ENCODE data around the gene SDE2.

SDE2 gene

GRCh38 chr1:225963735-225964530 lies 35.2 kb downstream of the SDE2 start:
- H3K4me1 Mint-ChIP-seq: peaks cover 5% of the 10 kb centered on the region
- no peaks in the 10 kb centered on the region for H3K36me3 Mint-ChIP-seq (ENCODE audit: insufficient read depth)
- ATAC-seq (replicated peaks; ENCODE audit: extremely low read depth, poor library complexity, severe bottlenecking): no peak
- H3K27me3 Mint-ChIP-seq: no peaks in the 10 kb centered on the region
- no peak for DNase-seq (ENCODE audit: low spot score in 2 of 2)
- H3K27ac Mint-ChIP-seq (ENCODE audit: low read depth): no peak overlapping the region
- H3K9me3 Mint-ChIP-seq: no peaks in the 10 kb centered on the region
- H3K4me3 Mint-ChIP-seq: no peak overlapping the region

- DNase-seq (ENCODE audit: low spot score in 2 of 2) (peak; percentile 22 to 55), ATAC-seq (replicated peaks; ENCODE audit: extremely low read depth, poor library complexity, severe bottlenecking) (no peak)
- Mint-ChIP-seq H3K36me3 (ENCODE audit: insufficient read depth) (no peaks in the 10 kb centered on the region), H3K9me3 (no peaks in the 10 kb centered on the region), H3K4me3 (no peak overlapping the region), H3K27me3 (no peaks in the 10 kb centered on the region), H3K4me1 (peaks cover 5% of the 10 kb centered on the region), H3K27ac (ENCODE audit: low read depth) (no peak overlapping the region)
Observed at GRCh38 chr1:225962440-225962975, 36.6 kb downstream of the SDE2 start.

DNA sequence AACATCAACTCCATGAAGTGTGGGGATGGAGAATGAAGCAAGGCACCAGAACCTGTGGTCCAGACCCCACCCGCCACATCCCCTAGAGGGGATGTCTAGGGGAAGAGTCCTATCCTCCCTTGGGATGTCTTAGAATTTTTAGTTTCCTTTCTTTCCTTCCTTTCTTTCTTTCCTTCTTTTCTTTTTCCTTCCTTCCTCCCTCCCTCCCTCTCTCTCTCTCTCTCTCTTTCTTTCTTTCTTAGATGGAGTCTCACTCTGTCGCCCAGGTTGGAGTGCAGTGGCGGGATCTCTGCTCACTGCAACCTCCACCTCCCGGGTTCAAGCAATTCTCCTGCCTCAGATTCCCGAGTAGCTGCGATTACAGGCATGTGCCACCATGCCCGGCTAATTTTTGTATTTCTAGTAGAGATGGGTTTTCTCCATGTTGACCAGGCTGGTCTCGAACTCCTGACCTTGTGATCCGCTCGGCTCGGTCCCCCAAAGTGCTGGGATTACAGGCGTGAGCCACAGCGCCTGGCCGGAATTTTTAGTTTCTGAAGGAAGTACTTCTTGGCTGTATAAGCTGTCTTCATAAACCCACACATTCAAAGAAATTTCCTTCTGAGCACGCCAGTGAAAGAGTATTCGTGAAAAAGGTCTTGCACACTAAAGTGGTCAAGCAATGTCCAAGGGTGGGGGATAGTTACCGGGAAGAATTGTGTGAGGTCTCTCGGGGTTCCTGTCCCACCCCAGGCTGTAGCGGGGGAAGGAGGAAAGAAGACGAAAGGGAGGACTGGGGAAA lies 37.3 kb downstream of the SDE2 start:
- Mint-ChIP-seq H3K27me3 (no peaks in the 10 kb centered on the region), H3K4me3 (no peak overlapping the region), H3K4me1 (peaks cover 5% of the 10 kb centered on the region), H3K9me3 (no peaks in the 10 kb centered on the region), H3K36me3 (ENCODE audit: insufficient read depth) (no peaks in the 10 kb centered on the region), H3K27ac (ENCODE audit: low read depth) (no peak overlapping the region)
- ATAC-seq (replicated peaks; ENCODE audit: extremely low read depth, poor library complexity, severe bottlenecking) (no peak), DNase-seq (ENCODE audit: low spot score in 2 of 2) (no peak)

DNA sequence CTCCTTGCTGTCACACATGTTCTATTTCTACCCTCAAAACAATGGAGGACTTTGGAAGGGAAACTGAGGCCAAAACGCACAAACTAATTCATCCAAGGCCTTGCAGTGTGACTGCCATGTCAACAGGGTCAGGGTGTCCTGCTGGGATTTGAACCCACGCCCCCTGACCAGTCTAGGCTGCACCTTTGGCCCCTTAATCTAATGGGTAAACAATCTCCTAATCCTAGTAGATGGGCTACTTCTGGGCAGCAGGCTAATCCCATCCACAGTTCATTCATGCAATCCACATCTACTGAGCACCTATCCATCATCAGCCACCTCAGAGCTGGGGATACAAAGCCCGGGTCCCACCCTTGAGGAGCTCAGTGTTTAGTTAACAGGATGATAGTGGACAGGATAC lies 41.1 kb downstream of the SDE2 start:
- Mint-ChIP-seq H3K9me3 (no peaks in the 10 kb centered on the region), H3K27ac (ENCODE audit: low read depth) (no peak overlapping the region), H3K36me3 (ENCODE audit: insufficient read depth) (no peaks in the 10 kb centered on the region), H3K4me3 (no peak overlapping the region), H3K27me3 (peaks cover 18% of the 10 kb centered on the region), H3K4me1 (peaks cover 5% of the 10 kb centered on the region)
- ATAC-seq (replicated peaks; ENCODE audit: extremely low read depth, poor library complexity, severe bottlenecking): no peak
- no peak for DNase-seq (ENCODE audit: low spot score in 2 of 2)

GRCh38 chr1:225954753-225955152 lies 44.4 kb downstream of the SDE2 start:
- Mint-ChIP-seq H3K9me3 (no peaks in the 10 kb centered on the region), H3K4me1 (no peaks in the 10 kb centered on the region), H3K4me3 (no peak overlapping the region), H3K27ac (ENCODE audit: low read depth) (no peak overlapping the region), H3K27me3 (peaks cover 34% of the 10 kb centered on the region), H3K36me3 (ENCODE audit: insufficient read depth) (peaks cover 2% of the 10 kb centered on the region)
- DNase-seq (ENCODE audit: low spot score in 2 of 2) (no peak), ATAC-seq (replicated peaks; ENCODE audit: extremely low read depth, poor library complexity, severe bottlenecking) (no peak)

DNA sequence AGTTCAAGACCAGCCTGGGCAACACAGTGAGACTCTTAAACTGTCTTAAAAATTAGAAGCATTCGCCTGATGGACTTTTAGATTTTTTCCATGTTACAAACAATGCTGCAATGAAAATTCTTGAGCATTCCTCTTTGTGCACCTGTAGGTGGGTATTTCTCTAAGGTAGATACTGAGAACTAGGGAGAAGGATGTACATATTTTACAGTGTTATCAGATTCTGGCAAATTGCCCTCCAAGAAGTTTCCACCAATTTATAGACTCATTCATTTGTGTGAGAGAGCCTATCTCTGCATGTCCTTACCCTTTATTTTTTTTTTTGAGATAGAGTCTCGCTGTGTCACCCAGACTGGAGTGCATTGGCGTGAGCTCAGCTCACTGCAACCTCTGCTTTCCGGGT lies 45.8 kb downstream of the SDE2 start:
- DNase-seq (ENCODE audit: low spot score in 2 of 2): no peak
- Mint-ChIP-seq H3K4me3 (no peak overlapping the region), H3K4me1 (no peaks in the 10 kb centered on the region), H3K36me3 (ENCODE audit: insufficient read depth) (peaks cover 2% of the 10 kb centered on the region), H3K27me3 (peaks cover 44% of the 10 kb centered on the region), H3K9me3 (no peaks in the 10 kb centered on the region), H3K27ac (ENCODE audit: low read depth) (no peak overlapping the region)
- no peak for ATAC-seq (replicated peaks; ENCODE audit: extremely low read depth, poor library complexity, severe bottlenecking)

DNA sequence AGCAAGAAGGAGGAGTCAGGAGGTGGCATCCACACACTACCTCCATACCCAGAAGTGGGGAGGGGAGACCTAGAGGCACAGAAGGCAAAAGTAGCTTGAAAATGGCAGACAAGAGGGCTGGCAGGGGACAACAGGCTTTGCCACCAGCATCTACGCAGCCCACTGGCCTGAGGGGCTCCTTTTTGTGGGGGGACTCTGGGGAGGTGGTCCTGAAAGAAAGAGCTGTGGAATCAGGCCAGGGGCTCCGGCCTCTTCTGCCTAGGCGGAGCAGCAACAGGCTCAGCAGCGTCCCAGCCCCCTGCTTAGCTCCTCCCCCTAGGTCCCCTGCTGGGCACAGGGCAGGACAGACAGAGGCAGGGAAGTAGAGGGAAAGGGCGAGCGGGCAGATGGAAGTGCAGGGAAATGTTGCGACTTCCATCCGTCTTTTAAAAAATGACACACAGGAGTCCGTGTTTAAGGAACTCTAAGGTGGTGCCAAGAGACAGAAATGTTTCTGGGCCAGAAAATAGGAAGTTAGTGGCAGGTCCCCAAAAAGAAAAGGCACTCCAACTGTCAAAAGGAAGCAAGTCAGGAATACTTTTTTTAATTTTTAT lies 48.1 kb downstream of the SDE2 start:
- Mint-ChIP-seq H3K27ac (ENCODE audit: low read depth) (no peak overlapping the region), H3K4me3 (no peak overlapping the region), H3K4me1 (no peaks in the 10 kb centered on the region), H3K36me3 (ENCODE audit: insufficient read depth) (peaks cover 2% of the 10 kb centered on the region), H3K9me3 (no peaks in the 10 kb centered on the region), H3K27me3 (peaks cover 36% of the 10 kb centered on the region)
- ATAC-seq (replicated peaks; ENCODE audit: extremely low read depth, poor library complexity, severe bottlenecking) (no peak), DNase-seq (ENCODE audit: low spot score in 2 of 2) (no peak)

- no peak for ATAC-seq (replicated peaks; ENCODE audit: extremely low read depth, poor library complexity, severe bottlenecking)
- H3K27me3 Mint-ChIP-seq: peaks cover 27% of the 10 kb centered on the region
- H3K36me3 Mint-ChIP-seq (ENCODE audit: insufficient read depth): peaks cover 2% of the 10 kb centered on the region
- H3K9me3 Mint-ChIP-seq: no peaks in the 10 kb centered on the region
- H3K4me3 Mint-ChIP-seq: no peak overlapping the region
- no peak overlapping the region for H3K27ac Mint-ChIP-seq (ENCODE audit: low read depth)
- peaks cover 8% of the 10 kb centered on the region for H3K4me1 Mint-ChIP-seq
- no peak for DNase-seq (ENCODE audit: low spot score in 2 of 2)
Observed at GRCh38 chr1:225949041-225949440, 50.1 kb downstream of the SDE2 start.

DNA sequence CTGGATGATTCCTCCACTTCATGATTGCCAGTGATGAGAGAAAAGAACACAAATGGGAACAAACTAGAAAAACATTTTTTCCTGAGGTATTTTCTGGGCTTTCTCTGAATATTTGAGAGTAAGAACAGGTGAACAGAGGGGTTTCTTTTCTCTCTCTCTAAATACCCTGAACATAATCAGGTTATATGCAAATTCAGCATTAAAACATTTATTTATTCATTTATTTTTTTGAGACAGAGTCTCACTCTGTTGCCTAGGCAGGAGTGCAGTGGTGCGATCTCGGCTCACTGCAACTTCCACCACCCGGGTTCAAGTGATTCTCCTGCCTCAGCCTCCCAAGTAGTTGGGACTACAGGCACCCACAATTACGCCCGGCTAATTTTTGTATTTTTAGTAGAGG lies 52.3 kb downstream of the SDE2 start:
- Mint-ChIP-seq H3K4me3 (no peak overlapping the region), H3K27me3 (peaks cover 27% of the 10 kb centered on the region), H3K36me3 (ENCODE audit: insufficient read depth) (no peaks in the 10 kb centered on the region), H3K27ac (ENCODE audit: low read depth) (no peak overlapping the region), H3K4me1 (peaks cover 8% of the 10 kb centered on the region), H3K9me3 (no peaks in the 10 kb centered on the region)
- DNase-seq (ENCODE audit: low spot score in 2 of 2) (no peak), ATAC-seq (replicated peaks; ENCODE audit: extremely low read depth, poor library complexity, severe bottlenecking) (no peak)

- no peak overlapping the region for H3K4me3 Mint-ChIP-seq
Observed at GRCh38 chr1:225946082-225946620, 53.0 kb downstream of the SDE2 start.

GRCh38 chr1:225945564-225945963 lies 53.6 kb downstream of the SDE2 start:
- H3K36me3 Mint-ChIP-seq (ENCODE audit: insufficient read depth): no peaks in the 10 kb centered on the region
- H3K4me1 Mint-ChIP-seq: peaks cover 8% of the 10 kb centered on the region
- H3K27me3 Mint-ChIP-seq: peaks cover 15% of the 10 kb centered on the region
- no peaks in the 10 kb centered on the region for H3K9me3 Mint-ChIP-seq
- DNase-seq (ENCODE audit: low spot score in 2 of 2) (no peak), ATAC-seq (replicated peaks; ENCODE audit: extremely low read depth, poor library complexity, severe bottlenecking) (no peak)
- H3K4me3 Mint-ChIP-seq: no peak overlapping the region
- H3K27ac Mint-ChIP-seq (ENCODE audit: low read depth): no peak overlapping the region

More at GRCh38 chr1:225946082-225946620, 53.0 kb downstream of the SDE2 start:
- Mint-ChIP-seq H3K36me3 (ENCODE audit: insufficient read depth) (no peaks in the 10 kb centered on the region), H3K9me3 (no peaks in the 10 kb centered on the region), H3K4me1 (peaks cover 8% of the 10 kb centered on the region), H3K27ac (ENCODE audit: low read depth) (no peak overlapping the region), H3K27me3 (peaks cover 21% of the 10 kb centered on the region)
- ATAC-seq (replicated peaks; ENCODE audit: extremely low read depth, poor library complexity, severe bottlenecking) (no peak), DNase-seq (ENCODE audit: low spot score in 2 of 2) (no peak)

- H3K9me3 Mint-ChIP-seq: no peaks in the 10 kb centered on the region
- peaks cover 11% of the 10 kb centered on the region for H3K27me3 Mint-ChIP-seq
- ATAC-seq (replicated peaks; ENCODE audit: extremely low read depth, poor library complexity, severe bottlenecking) (no peak), DNase-seq (ENCODE audit: low spot score in 2 of 2) (no peak)
- peak overlapping the region; percentile 11 for H3K27ac Mint-ChIP-seq (ENCODE audit: low read depth)
- H3K36me3 Mint-ChIP-seq (ENCODE audit: insufficient read depth): no peaks in the 10 kb centered on the region
- peaks cover 8% of the 10 kb centered on the region for H3K4me1 Mint-ChIP-seq
- H3K4me3 Mint-ChIP-seq: peak overlapping the region; percentile 8
Observed at GRCh38 chr1:225944951-225945350, 54.2 kb downstream of the SDE2 start.
